ENCODE measurements around the gene MRGPRX3.
A peak's percentile ranks its signal among the peaks of the same experiment; 100 is the strongest.

Gene MRGPRX3

GRCh38 chr11:18100926-18101656, 31.3 kb upstream of the MRGPRX3 start:
- TF ChIP-seq, protein P1, sequence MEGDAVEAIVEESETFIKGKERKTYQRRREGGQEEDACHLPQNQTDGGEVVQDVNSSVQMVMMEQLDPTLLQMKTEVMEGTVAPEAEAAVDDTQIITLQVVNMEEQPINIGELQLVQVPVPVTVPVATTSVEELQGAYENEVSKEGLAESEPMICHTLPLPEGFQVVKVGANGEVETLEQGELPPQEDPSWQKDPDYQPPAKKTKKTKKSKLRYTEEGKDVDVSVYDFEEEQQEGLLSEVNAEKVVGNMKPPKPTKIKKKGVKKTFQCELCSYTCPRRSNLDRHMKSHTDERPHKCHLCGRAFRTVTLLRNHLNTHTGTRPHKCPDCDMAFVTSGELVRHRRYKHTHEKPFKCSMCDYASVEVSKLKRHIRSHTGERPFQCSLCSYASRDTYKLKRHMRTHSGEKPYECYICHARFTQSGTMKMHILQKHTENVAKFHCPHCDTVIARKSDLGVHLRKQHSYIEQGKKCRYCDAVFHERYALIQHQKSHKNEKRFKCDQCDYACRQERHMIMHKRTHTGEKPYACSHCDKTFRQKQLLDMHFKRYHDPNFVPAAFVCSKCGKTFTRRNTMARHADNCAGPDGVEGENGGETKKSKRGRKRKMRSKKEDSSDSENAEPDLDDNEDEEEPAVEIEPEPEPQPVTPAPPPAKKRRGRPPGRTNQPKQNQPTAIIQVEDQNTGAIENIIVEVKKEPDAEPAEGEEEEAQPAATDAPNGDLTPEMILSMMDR (IDR thresholded peaks at IDR 0.05), result no peak
- Histone ChIP-seq H3K27me3 (peaks cover under 1% of the 10 kb centered on the region), H3K27ac (no peak overlapping the region), H3K9me3 (no peaks in the 10 kb centered on the region), H3K4me1 (ENCODE audit: control insufficient read depth in 1 of 2, insufficient read depth in 1 of 2, low read depth in 1 of 2, low read length in 1 of 2) (peaks cover 6 to 9% of the 10 kb centered on the region in 2 experiments), H3K36me3 (peaks cover 2% of the 10 kb centered on the region), H3K4me3 (ENCODE audit: low read depth in 1 of 2, low read length in 1 of 2) (no peak overlapping the region)

DNA sequence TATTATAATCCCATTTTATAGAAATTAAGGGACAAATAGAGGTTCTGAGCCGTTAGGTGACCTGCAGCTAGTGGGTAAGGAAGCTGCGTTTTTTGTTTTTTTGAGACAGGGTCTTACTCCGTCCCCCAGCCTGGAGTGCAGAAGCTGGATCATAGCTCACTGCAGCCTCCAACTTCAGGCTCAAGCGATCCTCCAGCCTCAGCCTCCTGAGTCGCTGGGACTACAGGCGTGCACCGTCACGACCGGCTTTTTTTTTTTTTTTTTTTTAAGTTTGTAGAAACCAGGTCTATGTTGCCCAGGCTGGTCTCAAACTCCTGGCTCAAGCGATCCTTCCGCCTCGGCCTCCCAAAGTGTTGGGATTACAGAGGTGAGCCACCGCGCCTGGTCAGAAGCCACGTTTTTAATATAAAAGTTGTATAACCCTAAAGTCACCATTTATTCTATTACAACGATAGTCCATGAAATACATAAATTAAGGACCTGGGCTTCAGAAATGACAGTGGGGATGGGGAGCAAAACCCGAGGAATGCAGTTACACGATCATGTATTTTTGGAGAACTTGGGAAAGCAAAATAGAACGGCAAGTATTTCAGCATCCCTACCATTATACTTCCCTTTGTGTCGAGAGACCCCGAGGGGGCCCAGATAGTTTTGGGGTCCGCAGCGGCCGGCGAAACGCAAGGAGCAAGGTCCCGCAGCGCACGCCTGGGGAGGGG, 27.1 kb upstream of the MRGPRX3 start:
- Histone ChIP-seq H3K27me3 (peaks cover 35% of the 10 kb centered on the region), H3K4me1 (ENCODE audit: control insufficient read depth in 1 of 2, insufficient read depth in 1 of 2, low read depth in 1 of 2, low read length in 1 of 2) (peaks cover 6 to 11% of the 10 kb centered on the region in 2 experiments), H3K36me3 (no peaks in the 10 kb centered on the region), H3K27ac (no peak overlapping the region), H3K4me3 (ENCODE audit: low read depth in 1 of 2, low read length in 1 of 2) (peak overlapping the region; percentile 75 to 77), H3K9me3 (no peaks in the 10 kb centered on the region)
- TF ChIP-seq, protein P1 (IDR thresholded peaks at IDR 0.05), result no peak

GRCh38 chr11:18105802-18106574, 26.4 kb upstream of the MRGPRX3 start, which contains the start of gene SAAL1:
SAAL1 (minus strand) TSS chr11:18106082; CDS start chr11:18106041, 41 bp downstream.
- TF ChIP-seq, protein P1 (IDR thresholded peaks at IDR 0.05), result peak; percentile 54
- H3K27ac ChIP-seq, result no peak within 1 kb of the TSS
- no peaks in the 10 kb centered on the region for H3K36me3 ChIP-seq
- H3K9me3 ChIP-seq, result no peaks in the 10 kb centered on the region
- H3K4me1 ChIP-seq (ENCODE audit: control insufficient read depth in 1 of 2, insufficient read depth in 1 of 2, low read depth in 1 of 2, low read length in 1 of 2), result peaks cover 6 to 11% of the 10 kb centered on the region in 2 experiments
- H3K4me3 ChIP-seq (ENCODE audit: low read depth in 1 of 2, low read length in 1 of 2), result peak within 1 kb of the TSS; percentile 75 to 77
- peaks cover 43% of the 10 kb centered on the region for H3K27me3 ChIP-seq

DNA sequence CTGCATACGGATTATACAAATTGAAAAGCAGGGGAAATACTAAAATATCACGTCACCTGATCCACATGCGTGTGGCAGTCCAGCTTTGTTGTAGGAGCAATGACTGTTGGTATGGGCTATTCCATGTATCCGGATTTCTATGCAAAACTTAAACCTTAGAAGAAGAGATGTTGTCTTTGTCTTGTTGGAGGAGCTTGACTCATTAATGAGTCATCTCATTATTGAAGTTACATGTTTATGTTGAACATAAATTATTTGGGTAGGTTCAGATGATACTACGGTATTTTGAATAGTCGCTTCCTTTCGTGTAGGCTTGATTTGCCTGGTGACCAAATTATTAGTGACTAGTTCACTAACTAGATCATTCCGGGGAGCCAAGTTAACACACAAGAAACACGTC, 25.7 kb upstream of the MRGPRX3 start:
- Histone ChIP-seq H3K27me3 (peaks cover 50% of the 10 kb centered on the region), H3K36me3 (no peaks in the 10 kb centered on the region), H3K4me1 (ENCODE audit: control insufficient read depth in 1 of 2, insufficient read depth in 1 of 2, low read depth in 1 of 2, low read length in 1 of 2) (peaks cover 6 to 11% of the 10 kb centered on the region in 2 experiments), H3K9me3 (no peaks in the 10 kb centered on the region), H3K4me3 (ENCODE audit: low read depth in 1 of 2, low read length in 1 of 2) (no peak overlapping the region), H3K27ac (no peak overlapping the region)
- TF ChIP-seq, protein P1 (IDR thresholded peaks at IDR 0.05), result no peak

GRCh38 chr11:18108254-18108653, 24.1 kb upstream of the MRGPRX3 start:
- Histone ChIP-seq H3K27ac (no peak overlapping the region), H3K4me1 (ENCODE audit: control insufficient read depth in 1 of 2, insufficient read depth in 1 of 2, low read depth in 1 of 2, low read length in 1 of 2) (peaks cover 6 to 11% of the 10 kb centered on the region in 2 experiments), H3K4me3 (ENCODE audit: low read depth in 1 of 2, low read length in 1 of 2) (no peak overlapping the region), H3K9me3 (no peaks in the 10 kb centered on the region), H3K36me3 (no peaks in the 10 kb centered on the region), H3K27me3 (peaks cover 63% of the 10 kb centered on the region)
- TF ChIP-seq, protein P1 (IDR thresholded peaks at IDR 0.05), result no peak
